OCI-LY7 (cell line): ENCODE measurements around the gene TSR3. TPM values are rescaled to one million over a fixed set of nuclear protein-coding genes. Genes with fewer than 3 reads are reported as not detected.

ENCODE experiments used
- BruUV-seq: library from RNA; stranded (reverse); fragments of 400-500 nt; replicated peaks from 2 replicates; lab custom pipeline; 2021; lab: Mats Ljungman, UMichigan
- CTCF ChIA-PET: fragments of 300-600 bp; sonication (Branson Sonifier 250); formaldehyde crosslinking; loops from one replicate; lab custom pipeline; 2022; ENCODE audit warnings: antibody characterized with exemption; ENCODE audit not compliant: unreplicated experiment; lab: Charles Lee
- POLR2A ChIA-PET: fragments of 300-600 bp; sonication (Branson Sonifier 250); formaldehyde crosslinking; loops from one replicate; lab custom pipeline; 2022; ENCODE audit warnings: antibody characterized with exemption; lab: Charles Lee
- DNase-seq: peaks from one replicate; pipeline ENCODE4 v3.0.0-alpha.2; 2015; ENCODE audit warnings: low spot score
- H2AFZ ChIP-seq: fragments of 200-600 bp; sonication (generic), shearing (Covaris generic); 2 replicates; pipeline ENCODE4 v1.6.1; 2014; ENCODE audit warnings: mild to moderate bottlenecking, antibody characterized with exemption, low read length, moderate library complexity
- H3K27ac ChIP-seq: fragments of 200-600 bp; sonication (generic); 2 replicates; pipeline ENCODE4 v1.5.1; 2014; ENCODE audit warnings: mixed run types, low read depth, mild to moderate bottlenecking, moderate library complexity, low read length, inconsistent platforms; ENCODE audit not compliant: poor library complexity, severe bottlenecking
- H3K36me3 ChIP-seq: fragments of 200-600 bp; sonication (generic); 2 replicates; pipeline ENCODE4 v1.6.1; 2014; ENCODE audit warnings: mild to moderate bottlenecking, antibody characterized with exemption, low read length, moderate library complexity, mixed read lengths; ENCODE audit not compliant: insufficient read depth
- H3K4me1 ChIP-seq: fragments of 200-600 bp; sonication (generic); 2 replicates; pipeline ENCODE4 v1.5.1; 2014; ENCODE audit warnings: mild to moderate bottlenecking, low read length; ENCODE audit not compliant: insufficient read depth, poor library complexity, severe bottlenecking
- H3K4me2 ChIP-seq: fragments of 200-600 bp; sonication (generic); 2 replicates; pipeline ENCODE4 v1.6.1; 2014; ENCODE audit warnings: mild to moderate bottlenecking, low read length
- H3K4me3 ChIP-seq: fragments of 200-600 bp; sonication (generic); 2 replicates; pipeline ENCODE4 v1.5.1; 2014; ENCODE audit warnings: mild to moderate bottlenecking, low read depth, low read length; ENCODE audit not compliant: poor library complexity, severe bottlenecking
- H3K79me2 ChIP-seq: fragments of 200-600 bp; sonication (generic); 2 replicates; pipeline ENCODE4 v1.6.1; 2016; ENCODE audit warnings: low read depth, mild to moderate bottlenecking, low read length, moderate library complexity, mixed read lengths; ENCODE audit not compliant: insufficient read depth
- H3K9me2 ChIP-seq: fragments of 200-600 bp; sonication (generic); 2 replicates; pipeline ENCODE4 v1.6.1; 2016; ENCODE audit warnings: mild to moderate bottlenecking, low read length, mixed read lengths; ENCODE audit not compliant: insufficient read depth
- H3K9me3 ChIP-seq: fragments of 200-600 bp; sonication (generic); 2 replicates; pipeline ENCODE4 v1.6.1; 2014; ENCODE audit warnings: mild to moderate bottlenecking, mixed run types, low read length, mixed read lengths
- H4K20me1 ChIP-seq: fragments of 200-600 bp; sonication (generic); 2 replicates; pipeline ENCODE4 v1.6.1; 2014; ENCODE audit warnings: mild to moderate bottlenecking, antibody characterized with exemption, low read length, moderate library complexity, mixed read lengths; ENCODE audit not compliant: insufficient read depth
- CTCF ChIP-seq: fragments of 200-600 bp; sonication (generic); conservative IDR thresholded peaks from 2 replicates; pipeline ENCODE4 v1.5.1; 2014; ENCODE audit warnings: mild to moderate bottlenecking, antibody characterized with exemption, low read length, moderate library complexity, mixed read lengths
- EZH2phosphoT487 ChIP-seq: fragments of 200-600 bp; sonication (generic); IDR thresholded peaks from 2 replicates; pipeline ENCODE4 v1.6.1; 2018; ENCODE audit warnings: low read depth, borderline replicate concordance, mild to moderate bottlenecking, mixed run types, antibody characterized with exemption, low read length, moderate library complexity, mixed read lengths
- intact Hi-C: fragments of 100-400 bp; cut with micrococcal nuclease; formaldehyde crosslinking; loops from one replicate; pipeline ENCODE4 v1.10.0; 2022; ENCODE audit not compliant: unreplicated experiment
- total RNA-seq, 2 experiments: library from RNA; depleted of rRNA in 1 of 2; stranded (reverse); fragments of >200 nt in 1 of 2; shearing (Covaris generic) in 1 of 2; gene quantifications; 2 replicates each; pipeline ENCODE4 v1.2.3, GENCODE V29; 2014 to 2022

Gene TSR3
- total RNA-seq, 2 experiments from 2014 or later = 47.2 to 75.8 TPM

GRCh38 chr16:1312467-1312816, 39.2 kb downstream of the TSR3 start:
- Histone ChIP-seq H3K79me2 (peaks cover 63% of the 10 kb centered on the region), H4K20me1 (peaks cover 26% of the 10 kb centered on the region; the same call in 1 of the 2 replicates), H3K4me3 (no peak overlapping the region), H3K27ac (no peak overlapping the region), H3K9me3 (no peaks in the 10 kb centered on the region; the same call in 1 of the 2 replicates), H3K4me1 (peaks cover 14% of the 10 kb centered on the region), H3K36me3 (peaks cover 74% of the 10 kb centered on the region), H2AFZ (no peak overlapping the region), H3K9me2 (no peaks in the 10 kb centered on the region), H3K4me2 (no peak overlapping the region)
- no TSS peak for BruUV-seq
- intact Hi-C loops = no loop called here
- TF ChIP-seq EZH2phosphoT487 = no peak
- TF ChIP-seq CTCF = no peak
- ChIA-PET POLR2A (no interaction called here), CTCF (interaction anchor here (0.5 kb wide), 1 partner anchor 332 kb away, joined by 3 read pairs; no protein-coding TSS in a partner anchor)
- DNase-seq = no peak

DNA sequence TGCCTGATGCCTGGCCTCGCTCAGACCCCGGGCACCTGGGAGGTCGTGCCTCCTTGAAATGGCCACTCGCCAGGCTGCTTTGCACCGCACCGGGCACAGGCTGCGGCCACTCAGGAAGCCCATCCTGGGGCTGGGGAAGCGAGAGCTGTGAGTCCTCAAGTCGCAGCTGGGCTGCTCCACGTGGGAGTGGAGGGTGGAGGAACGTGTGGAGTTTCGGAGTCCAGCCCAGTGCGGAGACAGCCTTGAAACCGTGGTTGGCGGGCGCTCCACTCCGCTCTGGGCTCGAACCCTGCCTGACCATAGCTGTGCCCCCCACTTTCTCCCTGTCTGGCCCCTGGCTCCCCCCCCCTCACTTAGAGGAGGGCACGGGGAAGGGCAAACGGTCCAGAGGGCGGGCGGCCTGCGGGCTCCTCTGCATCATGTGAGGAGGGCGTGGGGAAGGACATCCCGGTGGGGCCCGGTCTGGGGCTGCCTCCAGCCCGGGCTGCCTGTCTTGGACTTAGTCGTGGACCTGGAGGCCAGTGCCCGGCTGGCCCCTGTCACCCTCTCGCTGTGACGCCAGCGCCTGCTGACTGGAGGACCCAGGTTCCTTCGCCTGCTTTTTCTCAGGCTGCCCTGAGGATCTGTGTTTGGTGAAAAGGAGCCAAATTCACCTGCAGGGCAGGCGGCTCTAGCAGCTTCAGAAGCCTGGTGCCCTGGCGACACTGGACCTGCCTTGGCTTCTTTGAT, 39.8 kb downstream of the TSR3 start:
- intact Hi-C loops = no loop called here
- CTCF ChIA-PET = interaction anchor here (0.5 kb wide), 1 partner anchor 331 kb away, joined by 3 read pairs; no protein-coding TSS in a partner anchor
- peak overlapping the region; percentile 99 for H3K4me3 ChIP-seq

More for the DNA sequence above, 39.8 kb downstream of the TSR3 start:
- no peak overlapping the region for H2AFZ ChIP-seq
- H3K27ac ChIP-seq = no peak overlapping the region
- H3K36me3 ChIP-seq = peaks cover 69% of the 10 kb centered on the region
- H3K4me2 ChIP-seq = peak overlapping the region; percentile 82
- TF ChIP-seq CTCF = no peak
- no peak for TF ChIP-seq EZH2phosphoT487
- H4K20me1 ChIP-seq = peaks cover 26% of the 10 kb centered on the region; the same call in 1 of the 2 replicates
- no TSS peak for BruUV-seq
- H3K9me2 ChIP-seq = no peaks in the 10 kb centered on the region
- DNase-seq = no peak
- H3K4me1 ChIP-seq = peaks cover 14% of the 10 kb centered on the region
- POLR2A ChIA-PET = no interaction called here
- no peaks in the 10 kb centered on the region; the same call in 1 of the 2 replicates for H3K9me3 ChIP-seq
- peaks cover 59% of the 10 kb centered on the region for H3K79me2 ChIP-seq
